Mammary epithelial cell (primary cell): ENCODE results near the gene FGF8.

Source experiments
- EZH2 ChIP-seq: IDR thresholded peaks from 2 replicates; pipeline ENCODE4 v1.6.1; 2012; ENCODE audit warnings: low read length, inconsistent platforms, borderline replicate concordance
- TF ChIP-seq, protein P1 (sequence below), 2 donors: IDR thresholded peaks in 1 of 2; conservative IDR thresholded peaks in 1 of 2; 2 replicates each; pipeline ENCODE4 v1.5.1; 2011 to 2012; ENCODE audit warnings: inconsistent platforms in 2 of 2, low read length in 2 of 2, mild to moderate bottlenecking in 2 of 2, control low read depth in 1 of 2, low read depth in 1 of 2; ENCODE audit not compliant: insufficient read depth in 1 of 2; ENCODE audit errors: extremely low read depth in 1 of 2

DNA sequence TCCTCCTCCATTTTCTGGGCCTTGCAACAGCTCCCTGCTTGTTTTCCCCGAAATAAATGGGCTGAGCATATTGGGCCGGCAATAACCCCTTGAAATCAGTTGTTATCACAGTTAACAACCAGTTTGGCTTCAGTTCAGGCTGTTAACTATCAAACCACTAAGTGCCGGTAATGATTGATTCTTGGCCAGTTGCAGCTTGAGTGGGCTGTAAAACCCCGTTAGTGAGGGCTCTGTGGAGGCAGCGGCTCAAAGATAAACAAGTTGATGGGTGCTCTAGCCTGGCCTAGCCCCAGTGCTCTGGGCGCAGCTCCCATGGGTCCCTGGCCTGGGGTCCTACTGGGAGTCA is 8.3 kb downstream of the FGF8 start:
- TF ChIP-seq EZH2, result no peak
- TF ChIP-seq, protein P1, sequence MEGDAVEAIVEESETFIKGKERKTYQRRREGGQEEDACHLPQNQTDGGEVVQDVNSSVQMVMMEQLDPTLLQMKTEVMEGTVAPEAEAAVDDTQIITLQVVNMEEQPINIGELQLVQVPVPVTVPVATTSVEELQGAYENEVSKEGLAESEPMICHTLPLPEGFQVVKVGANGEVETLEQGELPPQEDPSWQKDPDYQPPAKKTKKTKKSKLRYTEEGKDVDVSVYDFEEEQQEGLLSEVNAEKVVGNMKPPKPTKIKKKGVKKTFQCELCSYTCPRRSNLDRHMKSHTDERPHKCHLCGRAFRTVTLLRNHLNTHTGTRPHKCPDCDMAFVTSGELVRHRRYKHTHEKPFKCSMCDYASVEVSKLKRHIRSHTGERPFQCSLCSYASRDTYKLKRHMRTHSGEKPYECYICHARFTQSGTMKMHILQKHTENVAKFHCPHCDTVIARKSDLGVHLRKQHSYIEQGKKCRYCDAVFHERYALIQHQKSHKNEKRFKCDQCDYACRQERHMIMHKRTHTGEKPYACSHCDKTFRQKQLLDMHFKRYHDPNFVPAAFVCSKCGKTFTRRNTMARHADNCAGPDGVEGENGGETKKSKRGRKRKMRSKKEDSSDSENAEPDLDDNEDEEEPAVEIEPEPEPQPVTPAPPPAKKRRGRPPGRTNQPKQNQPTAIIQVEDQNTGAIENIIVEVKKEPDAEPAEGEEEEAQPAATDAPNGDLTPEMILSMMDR (conservative IDR thresholded peaks at IDR 0.05 in 1 of 2, IDR thresholded peaks at IDR 0.05 in 1 of 2; ENCODE audit: extremely low read depth in 1 of 2, insufficient read depth in 1 of 2, low read depth in 1 of 2, low read length in 2 of 2), result no peak
